HG02885 (cell line): ENCODE results near the gene RGS12.

Source experiments
- ATAC-seq: cut with Tn5 transposase; IDR thresholded peaks from one replicate; pipeline ENCODE4 v1.9.1; 2021; ENCODE audit warnings: mild to moderate bottlenecking; ENCODE audit not compliant: unreplicated experiment, poor library complexity

RGS12 gene

DNA sequence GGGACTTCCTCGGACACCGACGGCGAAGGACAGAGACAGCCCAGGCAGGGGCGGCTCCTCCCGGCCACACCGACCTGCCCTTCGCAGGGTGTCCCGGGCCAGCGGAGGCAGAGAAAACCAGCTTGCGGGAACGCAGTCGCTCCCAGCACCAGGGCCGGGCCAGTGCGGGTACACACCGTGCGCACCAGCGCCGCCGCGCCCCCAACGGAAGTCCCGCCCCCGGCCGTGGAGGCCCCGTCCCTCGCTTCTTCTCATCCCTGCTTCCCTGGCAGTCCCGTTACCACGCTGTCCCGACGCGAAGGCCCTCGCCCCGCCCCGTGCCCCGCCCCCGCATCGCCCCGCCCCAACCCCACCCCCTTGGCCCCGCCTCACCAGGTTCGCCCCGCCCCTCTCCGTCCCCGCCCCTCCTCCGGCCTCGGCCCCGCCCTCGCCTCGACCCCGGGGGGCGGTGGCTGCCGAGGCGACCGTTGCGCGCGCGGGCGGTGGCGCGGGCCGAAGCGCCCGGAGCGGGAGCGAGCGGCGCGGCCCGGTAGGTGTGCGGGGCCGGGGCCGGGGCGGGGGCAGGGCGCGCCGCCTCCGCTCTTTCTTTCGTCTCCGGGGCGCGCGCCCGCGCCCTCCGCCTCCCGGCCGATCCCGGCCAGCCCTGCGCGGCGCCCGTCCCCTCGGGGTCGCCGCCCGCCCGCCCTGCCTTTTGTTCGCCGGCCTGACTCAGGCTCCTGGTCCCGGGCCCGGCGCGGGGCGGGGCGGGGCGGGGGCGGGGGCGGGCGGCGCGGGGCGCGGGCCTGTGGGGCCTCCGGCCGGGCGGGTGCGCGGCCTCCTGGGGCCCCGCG lies at the start of gene RGS12:
Gene RGS12 (plus strand): TSS at position 451 of the 830 bp plus-strand sequence. CDS start 23,150 bp downstream, outside the sequence.
- peak; percentile 90 for ATAC-seq

DNA sequence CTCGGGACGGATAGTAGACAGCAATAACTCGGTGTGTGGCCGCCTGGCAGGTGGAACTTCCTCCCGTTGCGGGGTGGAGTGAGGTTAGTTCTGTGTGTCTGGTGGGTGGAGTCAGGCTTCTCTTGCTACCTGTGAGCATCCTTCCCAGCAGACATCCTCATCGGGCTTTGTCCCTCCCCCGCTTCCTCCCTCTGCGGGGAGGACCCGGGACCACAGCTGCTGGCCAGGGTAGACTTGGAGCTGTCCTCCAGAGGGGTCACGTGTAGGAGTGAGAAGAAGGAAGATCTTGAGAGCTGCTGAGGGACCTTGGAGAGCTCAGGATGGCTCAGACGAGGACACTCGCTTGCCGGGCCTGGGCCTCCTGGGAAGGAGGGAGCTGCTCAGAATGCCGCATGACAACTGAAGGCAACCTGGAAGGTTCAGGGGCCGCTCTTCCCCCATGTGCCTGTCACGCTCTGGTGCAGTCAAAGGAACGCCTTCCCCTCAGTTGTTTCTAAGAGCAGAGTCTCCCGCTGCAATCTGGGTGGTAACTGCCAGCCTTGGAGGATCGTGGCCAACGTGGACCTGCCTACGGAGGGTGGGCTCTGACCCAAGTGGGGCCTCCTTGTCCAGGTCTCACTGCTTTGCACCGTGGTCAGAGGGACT lies 49.6 kb upstream of the RGS12 start:
- no peak for ATAC-seq

GRCh38 chr4:3244002-3244401 lies 48.8 kb upstream of the RGS12 start:
- ATAC-seq: no peak

DNA sequence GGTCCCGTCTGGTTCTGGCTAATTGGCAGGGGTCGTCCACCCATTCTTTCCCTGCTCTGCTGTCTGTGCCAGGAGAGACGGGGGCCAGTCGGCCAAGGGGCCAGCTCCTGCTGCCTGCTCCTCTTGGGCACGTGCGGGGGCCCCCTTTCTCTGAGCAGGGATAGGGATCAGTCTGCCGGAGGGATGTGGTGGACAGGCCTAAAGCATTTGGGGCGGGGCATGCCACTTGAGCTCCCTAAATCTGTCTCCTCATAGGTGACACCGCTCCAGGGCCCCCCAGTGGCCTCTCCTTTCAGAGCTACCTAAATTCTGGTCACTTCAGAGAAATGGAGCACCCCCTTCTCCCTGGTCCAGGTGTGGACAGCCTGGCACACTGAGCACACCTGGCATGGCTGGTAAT lies 48.1 kb upstream of the RGS12 start:
- no peak for ATAC-seq

DNA sequence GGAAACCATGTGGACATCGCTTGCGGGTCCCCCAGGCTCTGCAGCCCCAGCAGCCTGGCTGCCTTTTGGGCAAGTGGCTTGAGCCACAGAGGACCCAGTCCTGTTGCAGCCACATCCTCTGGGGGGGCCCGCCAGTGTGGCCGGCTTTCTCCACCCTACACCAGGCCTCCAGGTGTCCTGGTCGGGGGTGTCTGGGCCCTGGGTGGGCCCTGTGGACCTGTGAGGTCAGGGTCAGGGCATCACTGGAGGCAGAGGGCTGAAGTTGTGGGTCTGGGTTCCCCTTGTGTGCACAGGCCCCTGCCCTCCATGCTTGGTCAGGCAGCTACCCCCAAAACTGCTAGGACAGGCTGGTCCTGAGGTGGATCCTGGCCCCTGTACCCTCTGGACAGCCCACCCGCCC lies 47.1 kb upstream of the RGS12 start:
- no peak for ATAC-seq

DNA sequence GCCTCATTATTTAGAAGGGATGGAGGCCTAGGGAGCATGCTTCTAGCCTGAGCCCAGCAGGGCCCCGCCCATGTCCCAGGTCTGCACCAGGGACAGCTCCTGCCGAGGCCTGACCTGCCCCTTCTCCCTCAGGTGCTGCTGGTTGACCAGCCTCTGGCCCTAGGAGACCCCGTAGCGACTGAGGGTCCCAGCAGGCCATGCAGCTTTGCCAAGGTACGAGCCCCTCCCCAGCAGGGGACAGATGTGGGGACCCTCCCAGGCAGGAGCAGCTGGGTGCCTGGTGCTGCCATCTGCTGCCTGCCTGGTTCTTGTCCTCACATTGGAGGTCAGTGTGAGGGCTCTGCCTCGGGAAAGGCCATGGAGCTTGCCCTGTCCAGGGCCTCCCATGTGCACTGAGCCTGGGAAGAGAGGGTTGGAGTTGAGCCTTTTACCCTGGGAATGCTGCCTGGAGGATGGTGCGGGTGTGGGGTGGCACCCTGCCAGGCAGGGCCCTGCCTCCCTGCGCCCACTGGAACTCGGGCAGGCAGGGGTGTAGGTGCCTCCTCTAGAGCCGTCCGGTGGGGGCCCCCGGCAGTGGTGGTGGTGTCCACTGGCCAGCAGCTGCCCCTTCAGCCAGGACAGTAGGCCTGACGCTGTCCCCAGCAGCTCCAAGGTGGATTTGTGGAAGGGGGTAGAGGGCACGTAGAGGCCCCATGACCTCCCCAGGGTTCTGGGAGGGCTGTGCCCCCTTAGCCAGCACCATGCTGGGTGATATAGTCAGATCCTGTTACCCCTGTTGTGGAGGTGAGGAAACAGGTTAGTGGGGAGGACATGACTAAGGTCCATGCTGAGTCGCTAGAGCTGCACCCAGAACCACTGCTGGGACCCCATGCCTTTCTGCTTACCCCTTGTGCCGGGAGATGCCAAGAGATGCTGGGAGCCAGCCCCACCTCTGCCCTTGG lies 46.1 kb upstream of the RGS12 start:
- no peak for ATAC-seq

DNA sequence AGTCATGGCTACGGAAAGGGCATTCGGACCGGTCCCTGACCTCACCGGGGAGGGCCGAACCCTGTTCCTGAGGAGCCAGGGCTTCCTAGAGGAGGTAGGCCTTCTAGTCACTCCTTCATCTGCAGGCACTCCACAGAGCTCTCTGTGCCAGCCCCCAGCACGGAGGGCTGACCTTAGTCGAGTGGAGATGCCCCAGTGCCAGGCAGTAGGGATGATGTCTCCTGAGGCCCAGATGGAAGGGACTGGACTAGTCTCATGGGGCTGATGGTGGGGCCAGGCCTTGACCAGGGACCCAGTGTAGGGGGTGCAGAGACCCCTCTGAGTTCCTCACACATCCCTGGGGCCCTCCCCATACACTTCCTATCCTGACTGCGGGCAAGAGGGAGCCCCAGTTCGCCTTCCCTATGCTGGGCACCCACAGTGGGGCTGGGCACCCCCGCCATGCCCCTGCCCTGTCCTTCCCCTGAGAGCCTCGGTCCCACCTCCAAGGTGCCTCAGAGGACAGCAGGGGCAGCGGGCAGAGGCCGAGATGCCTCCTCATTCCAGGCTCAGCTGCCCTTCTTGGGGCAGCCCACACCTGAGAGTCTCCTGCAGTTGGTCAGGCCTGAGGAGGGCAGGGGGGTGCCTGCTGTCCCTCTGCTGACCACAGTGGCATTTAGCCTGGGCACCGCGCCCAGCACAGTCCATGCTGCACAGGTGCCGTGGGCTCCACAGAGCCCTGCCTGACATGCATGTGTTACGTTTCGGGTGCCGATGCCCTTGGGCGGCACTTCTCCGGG lies 45.2 kb upstream of the RGS12 start:
- ATAC-seq: no peak

DNA sequence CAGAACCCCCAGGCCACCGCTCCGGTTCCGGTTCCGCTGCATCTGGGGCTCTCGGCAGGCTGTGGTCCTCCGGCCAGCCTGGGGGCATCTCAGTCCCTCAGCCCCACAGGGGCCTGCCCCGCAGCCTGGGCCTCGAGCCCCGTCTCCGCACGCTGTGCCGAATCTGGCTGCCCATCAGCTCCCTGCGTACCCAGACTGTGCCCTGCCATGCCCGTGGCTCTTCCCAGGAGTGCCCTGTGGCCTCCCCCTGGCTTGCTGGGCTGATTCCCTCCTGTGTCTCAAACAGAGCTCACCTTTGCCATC lies 44.7 kb upstream of the RGS12 start:
- ATAC-seq: no peak

- ATAC-seq: no peak
These were observed 43.8 kb upstream of the RGS12 start, which contains the start of gene MSANTD1 for GRCh38 chr4:3248811-3249661. Gene MSANTD1 (plus strand): TSS chr4:3249159. CDS start chr4:3249223, 64 bp downstream.

DNA sequence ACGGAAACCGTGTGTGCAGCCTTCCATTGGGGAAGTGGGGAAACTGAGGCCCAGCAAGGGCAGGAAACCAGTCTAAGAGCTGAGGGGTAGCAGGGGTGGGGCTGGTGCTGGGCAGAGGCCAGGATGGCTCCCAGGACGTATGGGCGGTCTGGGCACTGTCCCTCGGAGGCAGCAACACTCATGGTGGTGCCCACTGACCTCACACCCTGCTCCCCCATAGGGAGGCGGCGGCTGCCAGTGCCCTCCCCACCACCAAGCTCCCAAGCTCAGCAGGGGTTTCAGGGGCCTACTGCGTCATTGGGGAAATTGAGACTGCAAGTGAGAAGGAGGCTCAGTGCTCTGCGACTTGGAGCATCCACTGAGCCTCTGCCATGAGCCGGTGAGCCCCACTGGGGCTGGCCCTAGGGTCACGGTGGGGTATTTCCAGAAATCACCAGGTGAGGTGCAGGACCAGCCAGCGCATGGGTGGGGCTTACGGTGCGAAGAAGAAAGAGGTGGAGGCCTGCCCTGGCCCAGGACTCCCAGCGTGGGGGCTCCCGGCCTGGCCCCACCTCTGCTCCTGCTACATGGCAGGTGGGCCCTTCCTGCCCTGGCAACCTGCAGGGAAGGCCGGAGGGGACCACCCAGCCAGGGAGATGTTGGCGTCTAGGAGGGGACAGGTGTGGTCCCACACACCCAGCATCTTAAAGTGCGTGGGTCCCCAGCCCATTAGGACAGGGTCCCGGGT lies 42.9 kb upstream of the RGS12 start:
- ATAC-seq: no peak

DNA sequence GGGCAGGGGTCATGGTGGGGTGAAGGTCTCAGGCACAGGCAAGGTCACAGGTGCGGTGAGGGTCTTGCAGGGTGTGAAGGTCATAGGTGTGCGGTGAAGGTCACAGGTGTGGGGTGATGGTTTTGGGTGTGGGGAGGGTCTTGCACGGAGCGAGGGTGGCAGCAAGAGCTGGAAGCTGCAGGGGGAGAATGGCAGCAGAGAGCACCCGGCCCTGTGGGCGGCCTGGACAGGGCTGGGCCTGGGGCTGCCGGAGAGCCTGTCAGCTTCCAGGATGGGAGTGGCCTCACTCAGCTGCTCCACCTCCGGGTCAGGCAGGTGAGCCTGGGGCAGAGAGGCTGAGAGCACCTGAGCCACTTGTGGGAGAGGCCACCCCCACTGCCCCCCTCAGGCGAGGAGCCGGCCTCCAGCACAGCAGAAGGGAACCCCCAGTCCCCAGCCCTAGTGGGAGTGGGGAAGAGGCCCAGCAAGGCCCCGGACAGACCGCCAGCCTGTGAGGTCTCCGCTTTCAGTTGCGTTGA lies 42.3 kb upstream of the RGS12 start:
- ATAC-seq: no peak

- ATAC-seq: no peak
These were observed 41.7 kb upstream of the RGS12 start for GRCh38 chr4:3250956-3251690.

GRCh38 chr4:3251691-3252479 lies 40.9 kb upstream of the RGS12 start:
- ATAC-seq: no peak

- ATAC-seq: no peak
These were observed 40.4 kb upstream of the RGS12 start for GRCh38 chr4:3252480-3252828.

GRCh38 chr4:3252831-3253641 lies 39.8 kb upstream of the RGS12 start:
- ATAC-seq: no peak

DNA sequence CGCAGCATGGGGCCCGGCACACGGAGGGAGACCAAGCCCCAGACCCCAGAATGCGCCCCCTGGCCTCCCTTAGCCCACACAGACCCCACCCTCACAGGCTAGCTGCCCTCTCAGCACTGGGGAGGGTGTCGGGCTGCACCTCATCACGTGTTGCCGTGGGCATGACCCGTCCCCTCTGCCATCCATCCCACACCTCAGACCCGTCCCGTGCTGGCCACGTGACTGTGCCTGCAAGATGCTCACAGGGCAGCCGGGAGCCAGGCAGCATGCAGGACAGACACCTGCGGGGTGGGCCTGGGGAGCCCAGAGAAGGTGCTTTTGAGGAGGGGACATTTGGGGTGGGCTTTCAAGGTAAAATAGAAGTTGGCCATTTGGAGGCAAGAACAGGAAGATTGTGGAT lies 39.0 kb upstream of the RGS12 start:
- no peak for ATAC-seq
